Spleen (tissue), 7 donors: ENCODE measurements around the gene L3MBTL1.

Source experiments
- CTCF ChIP-seq, 11 experiments: fragments of 200-600 bp in 7 of 11; fragments of 450-650 bp in 4 of 11; sonication (generic) in 4 of 11; IDR thresholded peaks in 8 of 11; conservative IDR thresholded peaks in 3 of 11; 1 replicate in 7 of 11; 2 replicates in 4 of 11; pipeline versions ENCODE4 v1.4.0 to v1.8.0; 2016 to 2021; ENCODE audit warnings: antibody characterized with exemption in 11 of 11, inconsistent platforms in 4 of 11, mild to moderate bottlenecking in 1 of 11
- POLR2A ChIP-seq, 3 donors: fragments of 450-650 bp; IDR thresholded peaks; one replicate each; pipeline ENCODE4 v1.5.1; 2017; ENCODE audit warnings: antibody characterized with exemption in 3 of 3, mild to moderate bottlenecking in 1 of 3
- donor health status: DM: no; HTN: no; CAD: no; lungs with moderate emphysema.
- donor health status: DM: no; HTN: no; CAD: no.
- donor health status: DM: no; HTN: no; CAD: no.

GRCh38 chr20:43513931-43514647, 6.6 kb downstream of the L3MBTL1 start:
- peak in 10 of 11 experiments; percentile 12 to 53 (median 40) for TF ChIP-seq CTCF (IDR thresholded peaks at IDR 0.05 in 8 of 11, conservative IDR thresholded peaks at IDR 0.05 in 3 of 11)
- TF ChIP-seq POLR2A (IDR thresholded peaks at IDR 0.05): no peak
